GM21528 (cell line): ENCODE results near the gene ANO2.

Experiments
- ATAC-seq: cut with Tn5 transposase; IDR thresholded peaks from one replicate; pipeline ENCODE4 v1.9.1; 2021; ENCODE audit warnings: mild to moderate bottlenecking, moderate library complexity; ENCODE audit not compliant: unreplicated experiment, low FRiP score

Gene ANO2

GRCh38 chr12:5785601-5786000 lies 159.5 kb downstream of the ANO2 start:
- ATAC-seq, result no peak

- no peak for ATAC-seq
These were observed 160.5 kb downstream of the ANO2 start for GRCh38 chr12:5784462-5785130.

GRCh38 chr12:5783289-5783920 lies 161.7 kb downstream of the ANO2 start:
- ATAC-seq, result no peak

GRCh38 chr12:5780536-5780935 lies 164.5 kb downstream of the ANO2 start:
- no peak for ATAC-seq

- ATAC-seq, result no peak
These were observed 165.7 kb downstream of the ANO2 start for GRCh38 chr12:5779401-5779800.

- ATAC-seq, result no peak
These were observed 166.2 kb downstream of the ANO2 start for GRCh38 chr12:5778821-5779220.

GRCh38 chr12:5777451-5777850 lies 167.6 kb downstream of the ANO2 start:
- no peak for ATAC-seq

- no peak for ATAC-seq
These were observed 169.0 kb downstream of the ANO2 start for GRCh38 chr12:5776091-5776490.

GRCh38 chr12:5773550-5773949 lies 171.5 kb downstream of the ANO2 start:
- no peak for ATAC-seq

- ATAC-seq, result no peak
These were observed 173.3 kb downstream of the ANO2 start for GRCh38 chr12:5771756-5772155.

GRCh38 chr12:5770727-5771126 lies 174.3 kb downstream of the ANO2 start:
- no peak for ATAC-seq

- ATAC-seq, result no peak
These were observed 176.4 kb downstream of the ANO2 start for GRCh38 chr12:5768581-5769196.

GRCh38 chr12:5768171-5768570 lies 176.9 kb downstream of the ANO2 start:
- ATAC-seq, result no peak

- no peak for ATAC-seq
These were observed 186.7 kb downstream of the ANO2 start for GRCh38 chr12:5758347-5758746.

- ATAC-seq, result no peak
These were observed 188.7 kb downstream of the ANO2 start for GRCh38 chr12:5756338-5756842.

GRCh38 chr12:5748027-5748426 lies 197.0 kb downstream of the ANO2 start:
- no peak for ATAC-seq

- no peak for ATAC-seq
These were observed 198.1 kb downstream of the ANO2 start for GRCh38 chr12:5746917-5747316.

GRCh38 chr12:5746036-5746908 lies 198.8 kb downstream of the ANO2 start:
- no peak for ATAC-seq

- ATAC-seq, result no peak
These were observed 199.7 kb downstream of the ANO2 start for GRCh38 chr12:5745251-5745888.

GRCh38 chr12:5742258-5742657 lies 202.8 kb downstream of the ANO2 start:
- ATAC-seq, result no peak
